GM12878 (cell line): Measurements from ENCODE around the gene HEPACAM. TPM values are rescaled to one million over a fixed set of nuclear protein-coding genes. Genes with fewer than 3 reads are reported as not detected.

Source experiments
- BACH1 ChIP-seq: fragments of 450-650 bp; IDR thresholded peaks from 2 replicates; pipeline ENCODE4 v1.6.1; 2017; ENCODE audit warnings: mild to moderate bottlenecking, borderline replicate concordance
- CREB1 ChIP-seq: IDR thresholded peaks from 2 replicates; pipeline ENCODE4 v1.6.1; 2012; ENCODE audit warnings: low read depth, mild to moderate bottlenecking, inconsistent platforms
- CTCF ChIP-seq, 3 experiments: IDR thresholded peaks in 2 of 3; conservative IDR thresholded peaks in 1 of 3; 2 replicates each; pipeline ENCODE4 v1.5.1; 2011; ENCODE audit warnings: low read depth in 3 of 3, low read length in 3 of 3, mild to moderate bottlenecking in 3 of 3, control low read depth in 2 of 3, moderate library complexity in 2 of 3, inconsistent platforms in 1 of 3, mixed read lengths in 1 of 3; ENCODE audit not compliant: control insufficient read depth in 2 of 3, insufficient read depth in 1 of 3; ENCODE audit errors: extremely low read depth in 1 of 3
- E2F8 ChIP-seq: fragments of 450-650 bp; IDR thresholded peaks from 2 replicates; pipeline ENCODE4 v1.6.1; 2018; ENCODE audit warnings: mild to moderate bottlenecking, low read depth, moderate library complexity; ENCODE audit not compliant: partially characterized antibody
- ELK1 ChIP-seq: IDR thresholded peaks from 2 replicates; pipeline ENCODE4 v1.6.1; 2012; ENCODE audit warnings: low read depth, low read length, improper control_type of control experiment
- EP300 ChIP-seq, 2 experiments: fragments of 150-350 bp in 1 of 2; IDR thresholded peaks; 2 replicates each; pipeline ENCODE4 v1.6.1; 2011 to 2012; ENCODE audit warnings: low read depth in 2 of 2, low read length in 2 of 2, borderline replicate concordance in 1 of 2, improper control_type of control experiment in 1 of 2, inconsistent platforms in 1 of 2; ENCODE audit not compliant: control insufficient read depth in 1 of 2
- ETV6 ChIP-seq, 2 experiments: fragments of 450-650 bp in 1 of 2; IDR thresholded peaks in 1 of 2; conservative IDR thresholded peaks in 1 of 2; 2 replicates each; pipeline ENCODE4 v1.6.1; 2014; ENCODE audit warnings: antibody characterized with exemption in 1 of 2, borderline replicate concordance in 1 of 2, low read depth in 1 of 2, mild to moderate bottlenecking in 1 of 2, moderate library complexity in 1 of 2
- HCFC1 ChIP-seq: fragments of 150-350 bp; IDR thresholded peaks from 2 replicates; pipeline ENCODE4 v1.6.1; 2014; ENCODE audit warnings: low read length
- MTA3 ChIP-seq: IDR thresholded peaks from 2 replicates; pipeline ENCODE4 v1.6.1; 2012; ENCODE audit warnings: low read length, inconsistent platforms, borderline replicate concordance
- MYB ChIP-seq: fragments of 150-350 bp; IDR thresholded peaks from 2 replicates; pipeline ENCODE4 v1.6.1; 2014; ENCODE audit warnings: mild to moderate bottlenecking, low read depth, low read length, borderline replicate concordance
- POLR2AphosphoS5 ChIP-seq: IDR thresholded peaks from 2 replicates; pipeline ENCODE4 v1.6.1; 2011; ENCODE audit warnings: mild to moderate bottlenecking, low read length, inconsistent platforms
- POU2F2 ChIP-seq: IDR thresholded peaks from 3 replicates; pipeline ENCODE4 v1.6.1; 2011; ENCODE audit warnings: low read depth, mild to moderate bottlenecking, low read length, borderline replicate concordance
- SKIL ChIP-seq: fragments of 450-650 bp; IDR thresholded peaks from 2 replicates; pipeline ENCODE4 v1.6.1; 2017; ENCODE audit warnings: mild to moderate bottlenecking, low read depth, inconsistent platforms; ENCODE audit not compliant: poor library complexity, severe bottlenecking
- SMAD5 ChIP-seq: IDR thresholded peaks from 2 replicates; pipeline ENCODE4 v1.6.1; 2016; ENCODE audit warnings: antibody characterized with exemption, low read depth
- SP1 ChIP-seq: IDR thresholded peaks from one replicate; pipeline ENCODE4 v1.6.1; 2011; ENCODE audit warnings: low read depth, low read length
- SREBF1 ChIP-seq: IDR thresholded peaks from 2 replicates; pipeline ENCODE4 v1.6.1; 2012; ENCODE audit warnings: mild to moderate bottlenecking, low read length
- TCF3 ChIP-seq: IDR thresholded peaks from 2 replicates; pipeline ENCODE4 v1.6.1; 2012; ENCODE audit warnings: low read depth, mild to moderate bottlenecking, low read length, borderline replicate concordance; ENCODE audit not compliant: insufficient read depth
- YY1 ChIP-seq: IDR thresholded peaks from 2 replicates; pipeline ENCODE4 v1.6.1; 2011; ENCODE audit warnings: low read depth, mild to moderate bottlenecking, low read length
- polyA plus RNA-seq, 11 experiments: library from polyadenylated mRNA; depleted of rRNA in 4 of 11; unstranded in 6 of 11; stranded (reverse) in 5 of 11; fragments of >200 nt; fragmentation: Nextera tagmentation in 4 of 11; fragmentation: Illumina TruSeq in 1 of 11; extraction: Ambion mirVana in 4 of 11; extraction: Trizol in 1 of 11; gene quantifications; 1 replicate in 1 of 11; 2 replicates in 10 of 11; pipeline versions ENCODE4 v1.2.1 to v1.2.3, GENCODE V29; 2011 to 2016; ENCODE audit warnings: inconsistent platforms in 2 of 11, missing spikeins in 2 of 11, low read depth in 1 of 11
- total RNA-seq, 4 experiments: library from RNA; depleted of rRNA in 3 of 4; stranded (reverse); fragments of >200 nt in 3 of 4; fragmentation: Illumina TruSeq in 1 of 4; extraction: Trizol in 1 of 4; gene quantifications; 2 replicates each; pipeline versions ENCODE4 v1.2.1 to v1.2.3, GENCODE V29; 2013 to 2021

Gene HEPACAM
- total and polyA plus RNA-seq, 10 of the 15 experiments (the other 5 are each of a cell fraction or from before 2014, with no cell fraction given), result 0.03 TPM; not detected in 9

GRCh38 chr11:124953753-124954589 is 18.1 kb upstream of the HEPACAM start, which contains the start of gene CCDC15 (continued):
- TF ChIP-seq EP300 (IDR thresholded peaks at IDR 0.05; ENCODE audit: borderline replicate concordance in 1 of 2, control insufficient read depth in 1 of 2, low read depth in 2 of 2, low read length in 2 of 2) (0 out of 4 replicates have a peak, but pooled peaks of 1 of the 2 experiments have one; percentile 18), ELK1 (0 out of 2 replicates have a peak, but pooled peaks have one; percentile 33), TCF3 (peak; percentile 19; the same call in 1 of the 2 replicates), SMAD5 (peak; percentile 94), E2F8 (peak; percentile 19), HCFC1 (peak; percentile 33; the same call in 1 of the 2 replicates), YY1 (peak; percentile 78), MTA3 (no peak), ETV6 (conservative IDR thresholded peaks at IDR 0.05 in 1 of 2, IDR thresholded peaks at IDR 0.05 in 1 of 2; ENCODE audit: borderline replicate concordance in 1 of 2, low read depth in 1 of 2) (0 out of 4 replicates have a peak, but pooled peaks of 1 of the 2 experiments have one; percentile 44), SP1 (peak; percentile 59), SREBF1 (peak; percentile 12; the same call in 1 of the 2 replicates), CREB1 (peak; percentile 94), MYB (peak; percentile 70; the same call in 1 of the 2 replicates), SKIL (no peak), POU2F2 (peak; percentile 87), CTCF (IDR thresholded peaks at IDR 0.05 in 2 of 3, conservative IDR thresholded peaks at IDR 0.05 in 1 of 3; ENCODE audit: control insufficient read depth in 2 of 3, extremely low read depth in 1 of 3, insufficient read depth in 1 of 3, low read depth in 3 of 3, low read length in 3 of 3) (no peak), POLR2AphosphoS5 (peak; percentile 98), BACH1 (peak; percentile 39; the same call in 1 of the 2 replicates)
